Stimulated activated CD4-positive, alpha-beta T cell treated with anti-CD3 and anti-CD28 coated beads, Interleukin-1b, Interleukin-23, amount 100 ng/mL, for 48 hours (primary cell): ENCODE data around the gene PNPLA7.

Experiments used
- DNase-seq: peaks from one replicate; pipeline ENCODE4 v3.0.0-alpha.2; 2020

Gene PNPLA7

GRCh38 chr9:137447722-137448601 lies 102.2 kb downstream of the PNPLA7 start:
- DNase-seq, result no peak

GRCh38 chr9:137446851-137447471 lies 103.2 kb downstream of the PNPLA7 start:
- no peak for DNase-seq

GRCh38 chr9:137445930-137446431 lies 104.2 kb downstream of the PNPLA7 start:
- no peak for DNase-seq

- DNase-seq, result peak; percentile 83
Measured at GRCh38 chr9:137445275-137445807, 104.9 kb downstream of the PNPLA7 start.

- no peak for DNase-seq
Measured at GRCh38 chr9:137444106-137444790, 106.0 kb downstream of the PNPLA7 start.

- no peak for DNase-seq
Measured at GRCh38 chr9:137441935-137442321, 108.3 kb downstream of the PNPLA7 start.

- no peak for DNase-seq
Measured at GRCh38 chr9:137441289-137441934, 108.8 kb downstream of the PNPLA7 start, which contains the start of gene ENTPD8. ENTPD8 (minus strand) TSS chr9:137441357; CDS start chr9:137438285, 3,072 bp downstream.

GRCh38 chr9:137439158-137439714 lies 111.0 kb downstream of the PNPLA7 start:
- no peak for DNase-seq

- DNase-seq, result no peak
Measured at GRCh38 chr9:137438591-137439157, 111.5 kb downstream of the PNPLA7 start.

- no peak for DNase-seq
Measured at GRCh38 chr9:137437691-137438590, 112.3 kb downstream of the PNPLA7 start.

GRCh38 chr9:137436761-137437600 lies 113.2 kb downstream of the PNPLA7 start:
- DNase-seq, result no peak

- no peak for DNase-seq
Measured at GRCh38 chr9:137435980-137436760, 114.0 kb downstream of the PNPLA7 start.

GRCh38 chr9:137435381-137435891 lies 114.8 kb downstream of the PNPLA7 start:
- no peak for DNase-seq

- DNase-seq, result no peak
Measured at GRCh38 chr9:137434498-137435380, 115.5 kb downstream of the PNPLA7 start.

- DNase-seq, result no peak
Measured at GRCh38 chr9:137433916-137434431, 116.2 kb downstream of the PNPLA7 start.

- no peak for DNase-seq
Measured at GRCh38 chr9:137433349-137433915, 116.8 kb downstream of the PNPLA7 start.
